ENCODE measurements around the gene PLA2G4E. TPM values are rescaled to one million over a fixed set of nuclear protein-coding genes. Genes with fewer than 3 reads are reported as not detected.

PLA2G4E gene
- total RNA-seq, 3 donors from 2014 or later (not counting 1 experiment from before 2014, with no cell fraction given), result not detected

DNA sequence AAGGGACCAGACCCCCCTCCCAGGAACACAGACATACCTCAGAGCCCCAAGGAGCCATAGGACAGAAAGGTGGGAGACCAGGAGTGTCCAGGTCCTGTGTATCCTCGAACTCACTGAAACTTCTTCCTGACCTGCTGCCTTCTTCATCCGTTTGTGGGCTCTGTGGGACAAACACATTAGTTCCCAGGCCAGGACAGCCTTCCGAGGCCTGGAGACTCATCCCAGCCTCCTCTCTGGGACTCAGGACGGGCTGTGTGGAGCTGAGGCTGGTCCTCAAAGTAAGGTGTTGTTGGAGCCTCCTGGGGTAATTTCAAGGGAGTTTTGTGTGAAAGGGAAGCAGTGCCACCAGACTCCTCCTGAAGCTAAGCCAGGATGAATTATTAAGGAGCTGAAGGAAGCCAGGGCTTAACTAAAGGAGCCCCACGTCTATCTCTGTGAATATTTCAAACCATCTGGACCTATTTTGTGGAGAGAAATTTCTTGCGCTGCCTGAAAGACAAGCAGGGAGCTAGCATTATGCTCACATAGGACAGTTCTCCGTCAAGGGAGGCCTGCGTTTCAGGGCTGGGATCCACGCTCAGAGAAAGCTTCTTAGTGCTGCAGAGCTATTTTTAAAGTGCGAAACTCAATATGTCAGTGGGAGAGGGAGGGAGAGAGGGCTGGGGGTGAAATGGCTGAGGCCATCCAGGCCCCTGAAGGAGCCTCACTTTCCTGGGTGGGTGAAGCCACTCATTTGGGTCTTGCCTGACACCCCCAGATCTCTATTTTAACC lies 29.8 kb upstream of the PLA2G4E start:
- no peak for ATAC-seq
- no peak for DNase-seq
- Mint-ChIP-seq H3K4me3 (no peak overlapping the region), H3K9me3 (no peaks in the 10 kb centered on the region), H3K27me3 (ENCODE audit: low read depth in 2 of 2) (peaks cover 14 to 35% of the 10 kb centered on the region in 2 donors), H3K4me1 (no peaks in the 10 kb centered on the region), H3K36me3 (no peaks in the 10 kb centered on the region), H3K27ac (no peak overlapping the region)
- no peak overlapping the region for H3K4me3 ChIP-seq (ENCODE audit: low read length)
- H3K27me3 ChIP-seq (ENCODE audit: control insufficient read depth, insufficient read depth, low read length), result no peaks in the 10 kb centered on the region
- no peaks in the 10 kb centered on the region for H3K9me3 ChIP-seq (ENCODE audit: control insufficient read depth, insufficient read depth, low read length)
- WGBS (ENCODE audit: insufficient coverage), result 81% methylated on average over 10 of the region's 10 CpGs
- no peak overlapping the region for H3K27ac ChIP-seq (ENCODE audit: low read length)
- no peaks in the 10 kb centered on the region for H3K36me3 ChIP-seq (ENCODE audit: control insufficient read depth, insufficient read depth, low read length)
- no peaks in the 10 kb centered on the region for H3K4me1 ChIP-seq (ENCODE audit: control insufficient read depth, insufficient read depth, low read length)
- intact Hi-C loops (cut with micrococcal nuclease), result no loop called here
- no peak for TF ChIP-seq CTCF (IDR thresholded peaks at IDR 0.05)

- no peaks in the 10 kb centered on the region for H3K27me3 ChIP-seq (ENCODE audit: control insufficient read depth, insufficient read depth, low read length)
- no peak overlapping the region for H3K27ac Mint-ChIP-seq
- H3K36me3 Mint-ChIP-seq, result no peaks in the 10 kb centered on the region
- no peak for TF ChIP-seq CTCF (IDR thresholded peaks at IDR 0.05)
- peaks cover 12 to 20% of the 10 kb centered on the region in 2 donors for H3K27me3 Mint-ChIP-seq (ENCODE audit: low read depth in 2 of 2)
- no peaks in the 10 kb centered on the region for H3K4me1 Mint-ChIP-seq
- ATAC-seq (no peak), DNase-seq (no peak)
- H3K4me3 ChIP-seq (ENCODE audit: low read length), result no peak overlapping the region
- WGBS (ENCODE audit: insufficient coverage), result 86% methylated on average over 7 of the region's 8 CpGs
- H3K36me3 ChIP-seq (ENCODE audit: control insufficient read depth, insufficient read depth, low read length), result no peaks in the 10 kb centered on the region
- intact Hi-C loops (cut with micrococcal nuclease), result no loop called here
- H3K4me1 ChIP-seq (ENCODE audit: control insufficient read depth, insufficient read depth, low read length), result no peaks in the 10 kb centered on the region
- no peaks in the 10 kb centered on the region for H3K9me3 Mint-ChIP-seq
- H3K27ac ChIP-seq (ENCODE audit: low read length), result no peak overlapping the region
- H3K9me3 ChIP-seq (ENCODE audit: control insufficient read depth, insufficient read depth, low read length), result no peaks in the 10 kb centered on the region
- H3K4me3 Mint-ChIP-seq, result no peak overlapping the region
These were observed 28.0 kb upstream of the PLA2G4E start for GRCh38 chr15:42048821-42049200.

DNA sequence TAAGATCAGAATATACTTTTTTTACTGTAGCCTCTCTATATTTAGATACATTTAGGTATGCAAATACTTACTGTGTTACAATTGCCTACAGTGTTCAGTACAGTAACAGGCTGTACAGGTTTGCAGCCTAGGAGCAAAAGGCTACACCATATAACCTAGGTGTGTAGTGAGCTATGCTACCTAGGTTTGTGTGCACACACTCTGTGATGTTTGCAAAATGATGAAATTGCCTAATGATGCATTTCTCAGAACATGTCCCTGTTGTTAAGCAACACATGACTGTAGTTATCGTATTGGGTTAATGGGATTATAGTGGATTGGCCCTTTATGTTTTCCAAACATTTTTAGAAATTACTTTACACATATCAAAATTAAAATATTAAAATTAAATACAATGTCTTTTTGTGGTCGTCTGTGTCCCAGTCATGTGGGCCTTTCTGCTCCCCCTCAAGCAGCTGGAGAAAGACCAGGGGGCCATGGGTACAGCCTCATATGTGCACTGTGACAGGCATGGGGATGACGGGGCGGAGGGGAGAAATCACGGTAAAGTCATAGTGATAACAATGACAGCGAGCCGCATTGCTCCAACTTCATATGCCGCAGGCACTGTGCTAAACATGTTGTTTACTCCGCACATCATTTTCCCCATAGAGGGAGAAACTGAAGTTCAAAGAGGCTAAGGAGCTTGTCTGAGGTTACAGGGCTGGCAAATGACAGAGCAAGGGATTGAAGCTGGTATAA lies 27.4 kb upstream of the PLA2G4E start:
- DNase-seq (no peak), ATAC-seq (no peak)
- no peak overlapping the region for H3K4me3 ChIP-seq (ENCODE audit: low read length)
- peaks cover 12 to 15% of the 10 kb centered on the region in 2 donors for H3K27me3 Mint-ChIP-seq (ENCODE audit: low read depth in 2 of 2)
- 92% methylated on average over 8 of the region's 9 CpGs for WGBS (ENCODE audit: insufficient coverage)
- H3K36me3 Mint-ChIP-seq, result no peaks in the 10 kb centered on the region
- TF ChIP-seq CTCF (IDR thresholded peaks at IDR 0.05), result no peak
- H3K27ac ChIP-seq (ENCODE audit: low read length), result no peak overlapping the region
- H3K4me1 ChIP-seq (ENCODE audit: control insufficient read depth, insufficient read depth, low read length), result no peaks in the 10 kb centered on the region
- no peaks in the 10 kb centered on the region for H3K27me3 ChIP-seq (ENCODE audit: control insufficient read depth, insufficient read depth, low read length)
- intact Hi-C loops (cut with micrococcal nuclease), result no loop called here
- H3K4me3 Mint-ChIP-seq, result no peak overlapping the region
- no peaks in the 10 kb centered on the region for H3K9me3 Mint-ChIP-seq
- H3K4me1 Mint-ChIP-seq, result no peaks in the 10 kb centered on the region
- no peak overlapping the region for H3K27ac Mint-ChIP-seq
- H3K9me3 ChIP-seq (ENCODE audit: control insufficient read depth, insufficient read depth, low read length), result no peaks in the 10 kb centered on the region
- no peaks in the 10 kb centered on the region for H3K36me3 ChIP-seq (ENCODE audit: control insufficient read depth, insufficient read depth, low read length)

Measured in natural killer cell (primary cell).